Measurements from ENCODE around the gene RBM42.
A peak's percentile ranks its signal among the peaks of the same experiment; 100 is the strongest.
"Not testable (repeated sequence)": the region's sequence is repeated elsewhere in the genome, so short reads cannot be mapped to it uniquely, and the experiment has no call there.

RBM42 gene

GRCh38 chr19:35628565-35629331 is at the start of gene RBM42:
TSS of gene RBM42 (plus strand) at chr19:35629036. CDS start at chr19:35629154, 118 bp downstream.
- H3K27ac ChIP-seq: peak within 1 kb of the TSS; percentile 83

GRCh38 chr19:35582760-35583159 is 46.1 kb upstream of the RBM42 start:
- H3K27ac ChIP-seq: no peak overlapping the region
- DNase-seq (ENCODE audit: low read depth, low spot score): no peak

More at GRCh38 chr19:35628565-35629331, at the start of gene RBM42:
- peak; percentile 91 for DNase-seq (ENCODE audit: low read depth, low spot score)

GRCh38 chr19:35585848-35586247 is 43.0 kb upstream of the RBM42 start, which contains the start of gene PMIS2:
TSS of gene PMIS2 (plus strand) at chr19:35586173. CDS start at chr19:35586260, 87 bp downstream.
- no peak for DNase-seq (ENCODE audit: low read depth, low spot score)
- H3K27ac ChIP-seq: no peak within 1 kb of the TSS

- no peak overlapping the region for H3K27ac ChIP-seq
- DNase-seq (ENCODE audit: low read depth, low spot score): no peak
Measured at GRCh38 chr19:35587321-35587720, 41.5 kb upstream of the RBM42 start.

GRCh38 chr19:35590875-35591274 is 38.0 kb upstream of the RBM42 start:
- DNase-seq (ENCODE audit: low read depth, low spot score): no peak
- H3K27ac ChIP-seq: no peak overlapping the region

GRCh38 chr19:35592226-35592625 is 36.6 kb upstream of the RBM42 start:
- DNase-seq (ENCODE audit: low read depth, low spot score): no peak
- no peak overlapping the region for H3K27ac ChIP-seq

- DNase-seq (ENCODE audit: low read depth, low spot score); H3K27ac ChIP-seq: not testable (repeated sequence)
Measured at GRCh38 chr19:35595026-35595425, 33.8 kb upstream of the RBM42 start.

- DNase-seq (ENCODE audit: low read depth, low spot score): no peak
- H3K27ac ChIP-seq: no peak overlapping the region
Measured at GRCh38 chr19:35595928-35596327, 32.9 kb upstream of the RBM42 start.

GRCh38 chr19:35596366-35596999 is 32.4 kb upstream of the RBM42 start:
- no peak overlapping the region for H3K27ac ChIP-seq
- no peak for DNase-seq (ENCODE audit: low read depth, low spot score)

- H3K27ac ChIP-seq: no peak overlapping the region
- no peak for DNase-seq (ENCODE audit: low read depth, low spot score)
Measured at GRCh38 chr19:35601971-35602370, 26.9 kb upstream of the RBM42 start.

- not testable (repeated sequence) for DNase-seq (ENCODE audit: low read depth, low spot score)
- peak overlapping the region; percentile 74 for H3K27ac ChIP-seq
Measured at GRCh38 chr19:35604436-35604835, 24.4 kb upstream of the RBM42 start.

GRCh38 chr19:35607170-35607569 is 21.7 kb upstream of the RBM42 start:
- DNase-seq (ENCODE audit: low read depth, low spot score); H3K27ac ChIP-seq: not testable (repeated sequence)

GRCh38 chr19:35607661-35608060 is 21.2 kb upstream of the RBM42 start:
- H3K27ac ChIP-seq: no peak overlapping the region
- no peak for DNase-seq (ENCODE audit: low read depth, low spot score)

GRCh38 chr19:35608251-35608650 is 20.6 kb upstream of the RBM42 start:
- H3K27ac ChIP-seq: no peak overlapping the region
- DNase-seq (ENCODE audit: low read depth, low spot score): no peak

- DNase-seq (ENCODE audit: low read depth, low spot score): no peak
- peak overlapping the region; percentile 49 for H3K27ac ChIP-seq
Measured at GRCh38 chr19:35609851-35610353, 18.9 kb upstream of the RBM42 start.

GRCh38 chr19:35612224-35612558 is 16.6 kb upstream of the RBM42 start:
- no peak overlapping the region for H3K27ac ChIP-seq
- DNase-seq (ENCODE audit: low read depth, low spot score): no peak

GRCh38 chr19:35612559-35613321 is 16.1 kb upstream of the RBM42 start, which contains the start of gene HAUS5:
TSS of gene HAUS5 (plus strand) at chr19:35612735. CDS start at chr19:35612795, 60 bp downstream.
- no peak within 1 kb of the TSS for H3K27ac ChIP-seq
- DNase-seq (ENCODE audit: low read depth, low spot score): peak; percentile 74

GRCh38 chr19:35613574-35613973 is 15.3 kb upstream of the RBM42 start:
- no peak for DNase-seq (ENCODE audit: low read depth, low spot score)
- H3K27ac ChIP-seq: no peak overlapping the region

GRCh38 chr19:35615036-35615435 is 13.8 kb upstream of the RBM42 start:
- DNase-seq (ENCODE audit: low read depth, low spot score): no peak

GRCh38 chr19:35618857-35619256 is 10.0 kb upstream of the RBM42 start:
- DNase-seq (ENCODE audit: low read depth, low spot score): no peak
- no peak overlapping the region for H3K27ac ChIP-seq

More at GRCh38 chr19:35615036-35615435, 13.8 kb upstream of the RBM42 start:
- H3K27ac ChIP-seq: no peak overlapping the region

Data from epithelial cell of prostate (primary cell).